Frontal cortex (tissue), 4 donors: ENCODE results near the gene ZFYVE27. TPM values are rescaled to one million over a fixed set of nuclear protein-coding genes. Genes with fewer than 3 reads are reported as not detected.

Source experiments
- DNase-seq, 2 donors: peaks; one replicate each; pipeline ENCODE4 v3.0.0; 2012; ENCODE audit warnings: low spot score in 2 of 2
- FAIRE-seq: peaks from 2 replicates; lab custom pipeline; 2012; peaks lifted over from hg19 to GRCh38; lab: Jason Lieb, UNC
- total RNA-seq: library from RNA; depleted of rRNA; stranded (reverse); fragments of >200 nt; gene quantifications from one replicate; pipeline ENCODE4 v1.2.3, GENCODE V29; 2014
- donor health status: control.
- donor health status: control.
- donor health status: control.

Gene ZFYVE27
- total RNA-seq, 1 donor from 2014 or later, result 45.2 TPM

DNA sequence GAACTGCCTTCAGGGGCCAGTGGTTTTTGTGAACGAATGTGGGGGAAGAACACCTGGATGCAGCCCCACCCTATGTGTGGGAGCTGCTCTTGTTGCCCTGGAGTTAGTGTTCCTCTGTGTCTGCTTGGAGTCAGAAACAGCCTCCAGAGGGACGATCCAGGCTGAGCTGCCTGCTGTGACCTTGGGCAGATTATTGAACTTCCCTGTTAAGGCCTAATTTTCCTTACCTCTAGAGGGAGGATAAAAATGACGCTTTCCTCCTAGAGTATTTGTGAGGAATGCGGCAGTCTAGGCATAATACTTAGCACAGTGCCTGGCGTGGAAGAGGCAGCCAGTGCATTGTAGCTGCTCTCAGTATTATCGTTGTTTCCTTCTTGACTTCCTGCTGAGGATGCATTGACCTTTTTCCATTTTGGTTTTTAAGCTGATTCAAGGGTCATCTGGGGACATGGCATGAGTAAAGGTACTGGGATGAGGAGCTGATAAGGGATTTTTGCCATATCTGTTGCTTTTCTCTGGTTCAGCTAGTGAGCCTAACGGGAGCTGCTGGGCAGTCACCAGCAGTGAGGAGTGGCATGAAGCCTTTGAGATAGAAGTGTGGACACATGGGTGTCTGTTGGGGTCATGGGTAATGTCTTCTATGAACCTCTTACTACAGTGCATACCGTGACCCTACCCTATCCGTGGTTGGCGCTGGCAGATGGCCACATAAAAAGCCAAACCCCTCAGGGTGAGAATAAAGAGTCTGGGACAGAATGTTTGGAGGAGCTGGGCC, 6.4 kb downstream of the ZFYVE27 start:
- DNase-seq, result no peak

GRCh38 chr10:97744405-97745035, 7.6 kb downstream of the ZFYVE27 start:
- FAIRE-seq, result no peak

More for the DNA sequence above, 6.4 kb downstream of the ZFYVE27 start:
- FAIRE-seq, result no peak

DNA sequence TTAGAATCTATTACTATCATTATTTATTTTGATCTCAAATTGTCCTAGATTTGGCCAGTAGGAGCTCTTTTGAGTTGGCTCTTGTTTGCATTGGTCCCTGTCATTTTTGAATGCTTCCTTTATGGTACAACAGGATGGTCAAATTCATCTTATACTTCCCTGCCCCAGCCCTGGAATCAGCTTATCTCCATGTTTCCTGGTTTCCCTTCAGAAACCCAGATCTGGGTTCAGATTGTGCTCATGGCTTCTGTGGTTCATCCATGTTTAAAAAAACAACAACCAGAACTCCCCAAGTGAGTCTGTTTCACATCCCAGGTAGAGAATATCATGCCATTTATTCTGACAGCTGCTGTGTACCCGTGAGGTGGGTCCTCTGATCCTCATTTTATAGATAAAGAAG, 10.6 kb downstream of the ZFYVE27 start:
- DNase-seq, result no peak
- no peak for FAIRE-seq

More at GRCh38 chr10:97744405-97745035, 7.6 kb downstream of the ZFYVE27 start:
- DNase-seq, result no peak

- DNase-seq (no peak), FAIRE-seq (no peak)
These were observed 11.2 kb downstream of the ZFYVE27 start for GRCh38 chr10:97748116-97748515.

GRCh38 chr10:97752956-97753355, 16.0 kb downstream of the ZFYVE27 start:
- no peak for FAIRE-seq
- DNase-seq, result no peak

DNA sequence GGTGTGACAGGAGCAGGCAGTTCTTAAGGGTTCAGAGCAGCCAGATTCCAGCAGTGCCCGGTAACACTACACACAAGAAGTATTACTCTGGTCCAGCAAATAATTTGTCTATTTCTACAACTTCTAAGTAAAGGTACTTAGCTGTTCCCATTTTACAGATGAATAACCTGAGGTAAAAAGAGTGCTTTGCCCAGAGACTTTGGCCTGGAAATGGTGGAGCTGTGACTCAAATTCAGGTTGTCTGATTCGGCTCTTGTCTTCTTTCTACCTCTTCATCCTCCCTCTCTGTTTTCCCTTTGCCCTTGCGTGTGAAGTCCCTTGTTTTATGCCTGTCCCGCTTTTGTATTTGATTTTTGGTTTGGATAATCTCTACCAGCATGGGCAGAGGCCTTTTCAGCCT, 17.8 kb downstream of the ZFYVE27 start:
- FAIRE-seq, result no peak

GRCh38 chr10:97755718-97756117, 18.8 kb downstream of the ZFYVE27 start:
- DNase-seq (no peak), FAIRE-seq (no peak)

More for the DNA sequence above, 17.8 kb downstream of the ZFYVE27 start:
- no peak for DNase-seq

GRCh38 chr10:97757471-97757870, 20.5 kb downstream of the ZFYVE27 start:
- no peak for FAIRE-seq
- no peak for DNase-seq

GRCh38 chr10:97759158-97759887, 22.4 kb downstream of the ZFYVE27 start:
- FAIRE-seq (no peak), DNase-seq (peak; percentile 67 to 86)

DNA sequence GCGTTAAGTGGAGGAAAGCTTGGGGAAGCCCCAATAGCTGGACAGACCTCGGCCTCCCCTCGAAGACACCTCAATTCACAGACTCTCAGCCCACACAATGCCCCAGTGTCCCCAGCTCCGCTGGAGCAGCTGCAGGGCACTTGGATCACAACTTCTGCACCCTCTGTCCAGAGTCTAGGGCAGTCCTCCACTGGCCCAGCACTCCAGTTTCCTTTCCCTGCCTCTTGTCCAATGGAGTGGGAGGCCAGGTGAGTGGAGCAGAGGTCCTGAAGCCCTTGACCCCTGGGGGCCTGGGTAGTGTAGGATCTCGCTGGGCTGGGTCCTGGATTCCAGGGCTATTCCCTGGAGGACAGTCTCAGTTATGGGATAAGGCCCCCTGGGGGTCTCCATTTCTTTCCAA, 23.0 kb downstream of the ZFYVE27 start:
- DNase-seq, result no peak
- no peak for FAIRE-seq

- no peak for DNase-seq
- FAIRE-seq, result no peak
These were observed 23.7 kb downstream of the ZFYVE27 start for GRCh38 chr10:97760461-97761257.

- FAIRE-seq, result no peak
- no peak for DNase-seq
These were observed 24.5 kb downstream of the ZFYVE27 start for GRCh38 chr10:97761331-97761865.

DNA sequence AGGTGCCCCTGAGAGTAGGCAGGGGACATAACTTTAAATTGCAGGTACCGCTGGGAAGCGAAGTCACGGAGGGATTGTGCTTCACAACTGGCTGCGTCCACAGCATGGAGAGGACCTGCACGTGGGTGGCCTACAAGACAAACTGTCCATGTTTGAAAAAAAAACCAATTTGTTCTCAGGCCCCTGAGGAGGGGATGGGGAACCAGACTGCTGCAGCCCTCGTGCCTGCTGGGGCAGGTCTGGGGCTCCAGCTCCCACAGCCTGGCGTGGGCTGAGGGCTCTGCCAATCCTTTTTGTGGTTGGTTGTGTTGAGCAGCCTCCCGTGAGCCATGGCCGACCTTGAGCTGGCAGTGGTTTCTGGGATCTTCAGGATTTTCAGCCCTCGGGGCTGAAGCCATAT, 25.1 kb downstream of the ZFYVE27 start:
- FAIRE-seq, result no peak
- no peak for DNase-seq

DNA sequence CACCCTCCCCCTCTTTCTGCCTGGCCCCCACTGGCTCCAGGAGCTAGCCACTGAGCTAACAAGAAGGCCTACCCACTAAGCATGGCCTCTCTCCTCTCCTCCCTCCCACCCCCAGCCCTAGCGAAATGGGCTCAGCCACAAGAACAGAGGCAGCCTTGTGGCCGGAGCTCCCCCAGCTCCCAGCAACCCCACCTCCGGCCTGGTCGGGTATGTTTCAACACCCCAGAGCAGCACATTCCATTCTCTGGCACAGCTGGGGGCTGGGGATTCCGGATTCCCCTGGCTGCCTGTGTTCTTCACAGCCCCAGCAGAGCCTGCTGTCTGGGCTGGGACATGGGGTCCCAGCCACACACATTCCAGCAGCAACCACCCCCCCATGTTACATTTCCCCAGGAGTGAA, 25.9 kb downstream of the ZFYVE27 start:
- no peak for FAIRE-seq
- no peak for DNase-seq

GRCh38 chr10:97763411-97763810, 26.5 kb downstream of the ZFYVE27 start:
- FAIRE-seq, result no peak
- no peak for DNase-seq

DNA sequence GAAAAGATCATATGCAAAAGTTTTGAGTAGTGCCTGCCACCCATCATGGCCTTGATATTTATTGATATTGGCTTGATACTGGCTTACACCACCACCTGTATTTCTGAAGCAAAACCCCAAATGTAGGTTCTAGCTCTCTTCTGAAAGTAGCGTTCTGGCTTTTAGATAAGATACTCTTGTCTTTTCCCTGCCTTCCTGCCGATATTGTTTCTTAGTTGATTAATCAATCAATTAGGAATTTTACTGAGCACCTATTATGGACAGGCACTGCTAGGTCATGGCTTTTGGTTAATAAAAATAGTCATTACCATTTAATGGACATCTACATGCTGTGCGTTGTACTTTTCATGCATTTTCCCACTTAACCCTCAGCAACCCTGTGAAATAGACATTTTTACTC, 27.0 kb downstream of the ZFYVE27 start:
- FAIRE-seq (no peak), DNase-seq (no peak)

DNA sequence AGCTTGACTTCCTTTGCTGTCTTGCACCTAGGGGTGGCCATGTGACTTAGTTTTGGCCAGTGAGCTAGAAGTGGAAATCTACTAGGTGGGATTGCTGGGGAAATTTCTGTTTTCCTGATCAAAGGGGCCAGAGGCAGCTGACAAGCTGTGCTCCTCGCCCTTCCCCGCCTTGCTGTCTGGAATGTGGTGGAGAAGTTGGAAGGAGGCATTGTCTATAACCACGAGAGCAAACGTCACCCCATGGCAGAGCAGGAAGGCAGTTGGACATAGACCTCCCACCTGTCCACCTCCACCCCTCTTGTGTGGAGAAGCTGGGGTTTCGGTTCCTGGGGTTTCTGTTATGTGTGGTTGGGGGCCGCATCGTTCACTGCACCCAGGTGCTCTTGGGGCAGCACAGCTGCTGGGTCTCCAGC, 27.6 kb downstream of the ZFYVE27 start:
- FAIRE-seq, result no peak

DNA sequence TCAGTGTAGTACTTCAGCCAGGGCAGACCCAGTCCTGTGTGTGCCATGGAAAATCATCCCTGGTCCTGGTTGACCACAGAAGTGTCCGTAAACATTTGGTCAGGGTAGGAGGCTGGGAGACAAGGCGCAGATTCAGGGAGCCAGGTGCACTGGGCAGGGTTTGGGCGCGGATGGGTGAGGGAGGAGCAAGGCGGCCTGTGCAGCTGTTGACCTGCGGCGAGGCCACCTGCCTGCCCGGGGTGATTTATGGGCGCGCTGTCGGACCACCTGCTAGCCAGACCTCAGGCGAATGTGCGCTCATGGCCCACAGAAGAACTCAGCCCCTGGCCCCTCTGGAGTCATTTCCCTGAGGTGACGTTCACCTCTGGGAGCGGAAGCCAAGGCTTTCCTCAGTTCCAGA, 28.3 kb downstream of the ZFYVE27 start:
- DNase-seq (no peak), FAIRE-seq (no peak)

More for the DNA sequence above, 27.6 kb downstream of the ZFYVE27 start:
- no peak for DNase-seq

DNA sequence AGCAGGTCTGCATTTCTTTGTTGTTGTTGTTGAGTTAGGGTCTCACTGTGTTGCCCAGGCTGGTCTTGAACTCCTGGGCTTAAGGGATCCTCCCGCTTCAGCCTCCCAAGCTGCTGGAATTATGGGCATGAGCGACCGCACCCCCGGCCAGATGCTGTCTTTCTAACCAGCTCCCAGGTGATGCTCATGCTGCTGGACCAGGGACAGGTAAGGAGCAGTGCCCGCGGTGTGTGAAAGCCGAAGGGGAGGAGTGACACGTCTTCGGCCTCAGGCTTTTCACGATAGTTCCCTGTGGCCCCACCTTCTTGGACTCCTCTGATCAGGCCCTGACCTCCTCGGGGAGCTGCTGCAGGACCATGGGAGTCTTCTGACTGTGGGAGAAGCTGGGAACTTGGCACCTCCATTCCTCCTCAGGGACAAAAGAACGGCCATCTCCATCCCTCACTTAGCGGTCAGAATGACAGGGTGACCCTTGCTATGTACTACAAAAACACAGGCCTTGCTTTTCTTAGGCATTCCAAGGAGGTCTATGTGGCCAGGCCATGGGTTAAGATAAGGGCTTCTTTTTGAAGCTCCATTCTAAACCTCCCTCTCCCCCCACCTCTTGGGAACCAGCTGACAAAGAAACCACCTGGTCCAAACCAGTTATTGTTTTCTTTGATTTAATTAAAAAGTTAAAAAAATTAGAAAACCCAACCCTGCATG, 29.3 kb downstream of the ZFYVE27 start:
- no peak for DNase-seq
- no peak for FAIRE-seq
